Measurements from ENCODE around the gene FAM170B.

The FAM170B gene

GRCh38 chr10:49172777-49173132 lies 38.9 kb upstream of the FAM170B start:
- no peaks in the 10 kb centered on the region for H3K27me3 ChIP-seq (ENCODE audit: control insufficient read depth, insufficient read depth, low read length)
- H3K9me3 ChIP-seq (ENCODE audit: control insufficient read depth, low read length): no peaks in the 10 kb centered on the region
- H3K4me3 ChIP-seq (ENCODE audit: low read depth, low read length): no peak overlapping the region
- no peak for TF ChIP-seq CTCF (IDR thresholded peaks at IDR 0.05)
- no peaks in the 10 kb centered on the region for H3K36me3 ChIP-seq (ENCODE audit: control insufficient read depth, insufficient read depth, low read length)
- H2AFZ ChIP-seq: no peak overlapping the region
- H3K4me1 ChIP-seq: peaks cover 19% of the 10 kb centered on the region
- H3K9ac ChIP-seq: no peak overlapping the region
- H3K27ac ChIP-seq: no peak overlapping the region
- H3K79me2 ChIP-seq: peaks cover 38% of the 10 kb centered on the region
- H3K4me2 ChIP-seq (ENCODE audit: low read length): no peak overlapping the region

- TF ChIP-seq CTCF (IDR thresholded peaks at IDR 0.05): no peak
- H3K9me3 ChIP-seq (ENCODE audit: control insufficient read depth, low read length): no peaks in the 10 kb centered on the region
- peaks cover 38% of the 10 kb centered on the region for H3K79me2 ChIP-seq
- no peak overlapping the region for H3K9ac ChIP-seq
- H2AFZ ChIP-seq: no peak overlapping the region
- no peak overlapping the region for H3K4me2 ChIP-seq (ENCODE audit: low read length)
- H3K27ac ChIP-seq: no peak overlapping the region
- H3K36me3 ChIP-seq (ENCODE audit: control insufficient read depth, insufficient read depth, low read length): no peaks in the 10 kb centered on the region
- peaks cover 20% of the 10 kb centered on the region for H3K4me1 ChIP-seq
- H3K27me3 ChIP-seq (ENCODE audit: control insufficient read depth, insufficient read depth, low read length): no peaks in the 10 kb centered on the region
- no peak overlapping the region for H3K4me3 ChIP-seq (ENCODE audit: low read depth, low read length)
These were observed 38.4 kb upstream of the FAM170B start for GRCh38 chr10:49172061-49172776.

GRCh38 chr10:49171326-49172060 lies 37.7 kb upstream of the FAM170B start:
- H3K9me3 ChIP-seq (ENCODE audit: control insufficient read depth, low read length): no peaks in the 10 kb centered on the region
- H3K4me1 ChIP-seq: peaks cover 23% of the 10 kb centered on the region
- no peak overlapping the region for H3K4me3 ChIP-seq (ENCODE audit: low read depth, low read length)
- H3K4me2 ChIP-seq (ENCODE audit: low read length): no peak overlapping the region
- no peak for TF ChIP-seq CTCF (IDR thresholded peaks at IDR 0.05)
- H3K27ac ChIP-seq: no peak overlapping the region
- H3K79me2 ChIP-seq: peaks cover 34% of the 10 kb centered on the region
- H3K9ac ChIP-seq: no peak overlapping the region
- H2AFZ ChIP-seq: no peak overlapping the region
- H3K36me3 ChIP-seq (ENCODE audit: control insufficient read depth, insufficient read depth, low read length): no peaks in the 10 kb centered on the region
- no peaks in the 10 kb centered on the region for H3K27me3 ChIP-seq (ENCODE audit: control insufficient read depth, insufficient read depth, low read length)

- Histone ChIP-seq H3K4me1 (peaks cover 31% of the 10 kb centered on the region), H3K4me3 (ENCODE audit: low read depth, low read length) (no peak overlapping the region), H3K27me3 (ENCODE audit: control insufficient read depth, insufficient read depth, low read length) (no peaks in the 10 kb centered on the region), H3K4me2 (ENCODE audit: low read length) (no peak overlapping the region), H3K79me2 (peaks cover 29% of the 10 kb centered on the region), H2AFZ (no peak overlapping the region), H3K36me3 (ENCODE audit: control insufficient read depth, insufficient read depth, low read length) (no peaks in the 10 kb centered on the region), H3K9ac (no peak overlapping the region), H3K27ac (no peak overlapping the region), H3K9me3 (ENCODE audit: control insufficient read depth, low read length) (no peaks in the 10 kb centered on the region)
- TF ChIP-seq CTCF (IDR thresholded peaks at IDR 0.05): no peak
These were observed 37.0 kb upstream of the FAM170B start for GRCh38 chr10:49170632-49171325.

Data from parathyroid adenoma (tissue), 2 donors.